Measurements from ENCODE around the gene ZNF407. TPM values are rescaled to one million over a fixed set of nuclear protein-coding genes. Genes with fewer than 3 reads are reported as not detected.

The ZNF407 gene
- total RNA-seq, 2 donors from 2014 or later, result 11.7 to 22.2 TPM

DNA sequence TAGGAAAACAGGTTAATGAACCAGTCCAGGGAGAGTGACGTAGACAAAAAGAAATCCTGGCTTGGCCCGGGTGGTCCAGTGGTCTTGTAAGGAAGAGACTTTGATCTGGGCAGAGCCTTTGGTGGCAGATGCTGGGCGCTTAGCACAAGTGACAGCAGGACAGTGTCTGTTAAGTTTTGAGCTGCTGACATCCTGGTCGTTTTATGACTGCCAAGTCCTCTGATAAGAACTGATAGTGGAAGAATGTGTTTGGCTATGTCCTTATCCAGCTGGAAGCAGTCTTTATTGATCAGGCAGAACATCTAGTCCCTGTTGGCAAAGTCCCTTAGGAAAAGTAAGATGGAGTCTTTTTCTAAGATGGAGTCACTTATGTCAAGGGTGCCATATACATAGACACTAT, 27.4 kb upstream of the ZNF407 start:
- Histone ChIP-seq H3K4me3 (no peak overlapping the region), H3K36me3 (no peaks in the 10 kb centered on the region), H3K27ac (no peak overlapping the region), H3K27me3 (replicated peaks; ENCODE audit: insufficient read depth) (no peaks in the 10 kb centered on the region), H3K4me1 (replicated peaks) (no peaks in the 10 kb centered on the region), H3K9me3 (no peaks in the 10 kb centered on the region)
- intact Hi-C loops (cut with DNase I), result no loop called here
- 65% methylated on average over 4 of the region's 4 CpGs for WGBS
- TF ChIP-seq, protein P1, sequence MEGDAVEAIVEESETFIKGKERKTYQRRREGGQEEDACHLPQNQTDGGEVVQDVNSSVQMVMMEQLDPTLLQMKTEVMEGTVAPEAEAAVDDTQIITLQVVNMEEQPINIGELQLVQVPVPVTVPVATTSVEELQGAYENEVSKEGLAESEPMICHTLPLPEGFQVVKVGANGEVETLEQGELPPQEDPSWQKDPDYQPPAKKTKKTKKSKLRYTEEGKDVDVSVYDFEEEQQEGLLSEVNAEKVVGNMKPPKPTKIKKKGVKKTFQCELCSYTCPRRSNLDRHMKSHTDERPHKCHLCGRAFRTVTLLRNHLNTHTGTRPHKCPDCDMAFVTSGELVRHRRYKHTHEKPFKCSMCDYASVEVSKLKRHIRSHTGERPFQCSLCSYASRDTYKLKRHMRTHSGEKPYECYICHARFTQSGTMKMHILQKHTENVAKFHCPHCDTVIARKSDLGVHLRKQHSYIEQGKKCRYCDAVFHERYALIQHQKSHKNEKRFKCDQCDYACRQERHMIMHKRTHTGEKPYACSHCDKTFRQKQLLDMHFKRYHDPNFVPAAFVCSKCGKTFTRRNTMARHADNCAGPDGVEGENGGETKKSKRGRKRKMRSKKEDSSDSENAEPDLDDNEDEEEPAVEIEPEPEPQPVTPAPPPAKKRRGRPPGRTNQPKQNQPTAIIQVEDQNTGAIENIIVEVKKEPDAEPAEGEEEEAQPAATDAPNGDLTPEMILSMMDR (IDR thresholded peaks at IDR 0.05), result no peak
- no peak for TF ChIP-seq POLR2AphosphoS5 (IDR thresholded peaks at IDR 0.05)
- TF ChIP-seq POLR2A (IDR thresholded peaks at IDR 0.05), result no peak
- DNase-seq (ENCODE audit: low spot score), result no peak

- H3K9me3 ChIP-seq, result no peaks in the 10 kb centered on the region
- intact Hi-C loops (cut with DNase I), result no loop called here
- no peaks in the 10 kb centered on the region for H3K27me3 ChIP-seq (replicated peaks; ENCODE audit: insufficient read depth)
- no peak for DNase-seq (ENCODE audit: low spot score)
- 85% methylated on average over 12 of the region's 12 CpGs for WGBS
- no peak overlapping the region for H3K27ac ChIP-seq
- no peaks in the 10 kb centered on the region for H3K36me3 ChIP-seq
- H3K4me1 ChIP-seq (replicated peaks), result no peaks in the 10 kb centered on the region
- no peak overlapping the region for H3K4me3 ChIP-seq
- no peak for TF ChIP-seq POLR2AphosphoS5 (IDR thresholded peaks at IDR 0.05)
- TF ChIP-seq, protein P1 (IDR thresholded peaks at IDR 0.05), result no peak
- no peak for TF ChIP-seq POLR2A (IDR thresholded peaks at IDR 0.05)
Observed at GRCh38 chr18:74571895-74572680, 25.6 kb upstream of the ZNF407 start.

DNA sequence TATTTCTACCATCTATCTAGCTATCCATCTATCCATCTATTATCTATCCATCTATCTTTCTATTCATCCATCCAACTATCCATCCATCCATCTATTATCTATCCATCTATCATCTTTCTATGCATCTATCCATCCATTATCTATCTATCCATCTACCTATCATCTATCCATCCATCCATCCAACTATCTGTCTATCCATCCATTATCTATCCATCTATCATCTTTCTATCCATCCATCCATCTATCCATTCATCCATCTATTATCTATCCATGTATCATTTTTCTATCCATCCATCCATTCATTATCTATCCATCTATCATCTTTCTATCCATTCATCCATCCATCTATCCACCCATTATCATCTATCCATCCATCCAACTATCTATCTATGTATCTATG, 24.6 kb upstream of the ZNF407 start:
- H3K9me3 ChIP-seq, result no peaks in the 10 kb centered on the region
- TF ChIP-seq, protein P1 (IDR thresholded peaks at IDR 0.05), result no peak
- TF ChIP-seq POLR2A (IDR thresholded peaks at IDR 0.05) (no peak), POLR2AphosphoS5 (IDR thresholded peaks at IDR 0.05) (no peak)
- H3K27me3 ChIP-seq (replicated peaks; ENCODE audit: insufficient read depth), result no peaks in the 10 kb centered on the region
- no peak overlapping the region for H3K4me3 ChIP-seq
- no peaks in the 10 kb centered on the region for H3K36me3 ChIP-seq
- intact Hi-C loops (cut with DNase I), result no loop called here
- no peaks in the 10 kb centered on the region for H3K4me1 ChIP-seq (replicated peaks)
- no peak for DNase-seq (ENCODE audit: low spot score)
- H3K27ac ChIP-seq, result no peak overlapping the region

GRCh38 chr18:74574916-74575315, 22.8 kb upstream of the ZNF407 start:
- Histone ChIP-seq H3K4me3 (no peak overlapping the region), H3K9me3 (no peaks in the 10 kb centered on the region), H3K27ac (no peak overlapping the region), H3K36me3 (no peaks in the 10 kb centered on the region), H3K4me1 (replicated peaks) (no peaks in the 10 kb centered on the region), H3K27me3 (replicated peaks; ENCODE audit: insufficient read depth) (no peaks in the 10 kb centered on the region)
- intact Hi-C loops (cut with DNase I), result no loop called here
- DNase-seq (ENCODE audit: low spot score), result no peak
- TF ChIP-seq, protein P1 (IDR thresholded peaks at IDR 0.05), result no peak
- TF ChIP-seq POLR2AphosphoS5 (IDR thresholded peaks at IDR 0.05) (no peak), POLR2A (IDR thresholded peaks at IDR 0.05) (no peak)
- 67% methylated on average over 2 of the region's 2 CpGs for WGBS

- intact Hi-C loops (cut with DNase I), result no loop called here
- H3K4me1 ChIP-seq (replicated peaks), result no peaks in the 10 kb centered on the region
Observed at GRCh38 chr18:74577019-74577418, 20.7 kb upstream of the ZNF407 start.

More at GRCh38 chr18:74577019-74577418, 20.7 kb upstream of the ZNF407 start:
- no peaks in the 10 kb centered on the region for H3K27me3 ChIP-seq (replicated peaks; ENCODE audit: insufficient read depth)
- WGBS, result 40% methylated on average over 5 of the region's 5 CpGs
- no peaks in the 10 kb centered on the region for H3K9me3 ChIP-seq
- DNase-seq (ENCODE audit: low spot score), result no peak
- no peak overlapping the region for H3K27ac ChIP-seq
- TF ChIP-seq POLR2AphosphoS5 (IDR thresholded peaks at IDR 0.05) (no peak), POLR2A (IDR thresholded peaks at IDR 0.05) (no peak)
- TF ChIP-seq, protein P1 (IDR thresholded peaks at IDR 0.05), result no peak
- H3K4me3 ChIP-seq, result no peak overlapping the region
- H3K36me3 ChIP-seq, result no peaks in the 10 kb centered on the region
